ENCODE results near the gene NT5M.

DNA sequence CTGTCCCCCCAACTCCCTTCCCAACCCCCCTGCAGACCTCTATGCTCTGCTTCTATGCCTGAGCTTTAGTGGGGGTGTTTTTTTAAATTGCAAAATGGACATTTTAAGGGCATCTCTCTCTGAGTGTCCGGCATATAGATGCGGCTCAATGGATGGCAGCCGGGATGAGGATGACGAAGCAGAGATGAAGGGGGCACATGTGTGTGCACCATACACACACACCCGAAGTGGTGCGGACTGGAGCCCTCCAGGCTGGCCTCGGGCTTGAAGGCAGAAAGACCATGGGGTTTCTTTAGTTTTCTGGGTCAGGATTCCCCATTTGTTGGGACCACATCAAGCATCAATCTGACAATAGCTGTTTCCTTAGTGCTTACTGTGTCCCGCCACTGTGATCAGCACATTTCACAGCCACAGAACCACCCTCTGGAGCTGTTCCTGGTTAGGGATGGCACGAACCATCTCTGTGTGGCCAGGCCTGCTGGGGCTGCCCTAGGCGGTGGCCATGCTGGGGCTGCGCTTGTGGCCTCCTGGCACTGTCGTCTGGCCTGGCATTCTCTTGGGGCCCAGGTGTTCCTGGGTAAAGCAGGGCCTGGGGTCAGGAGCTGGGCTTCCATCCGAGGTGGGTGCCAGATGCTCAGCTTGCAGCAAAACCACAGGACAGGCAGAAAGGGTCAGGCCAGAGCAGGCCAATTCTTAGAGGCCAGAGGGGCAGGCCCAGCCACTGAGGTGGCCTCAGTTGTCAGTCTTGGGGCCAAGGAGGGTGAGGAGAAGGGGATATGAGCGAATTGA, 49.9 kb downstream of the NT5M start:
- TF ChIP-seq, protein P1, sequence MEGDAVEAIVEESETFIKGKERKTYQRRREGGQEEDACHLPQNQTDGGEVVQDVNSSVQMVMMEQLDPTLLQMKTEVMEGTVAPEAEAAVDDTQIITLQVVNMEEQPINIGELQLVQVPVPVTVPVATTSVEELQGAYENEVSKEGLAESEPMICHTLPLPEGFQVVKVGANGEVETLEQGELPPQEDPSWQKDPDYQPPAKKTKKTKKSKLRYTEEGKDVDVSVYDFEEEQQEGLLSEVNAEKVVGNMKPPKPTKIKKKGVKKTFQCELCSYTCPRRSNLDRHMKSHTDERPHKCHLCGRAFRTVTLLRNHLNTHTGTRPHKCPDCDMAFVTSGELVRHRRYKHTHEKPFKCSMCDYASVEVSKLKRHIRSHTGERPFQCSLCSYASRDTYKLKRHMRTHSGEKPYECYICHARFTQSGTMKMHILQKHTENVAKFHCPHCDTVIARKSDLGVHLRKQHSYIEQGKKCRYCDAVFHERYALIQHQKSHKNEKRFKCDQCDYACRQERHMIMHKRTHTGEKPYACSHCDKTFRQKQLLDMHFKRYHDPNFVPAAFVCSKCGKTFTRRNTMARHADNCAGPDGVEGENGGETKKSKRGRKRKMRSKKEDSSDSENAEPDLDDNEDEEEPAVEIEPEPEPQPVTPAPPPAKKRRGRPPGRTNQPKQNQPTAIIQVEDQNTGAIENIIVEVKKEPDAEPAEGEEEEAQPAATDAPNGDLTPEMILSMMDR (IDR thresholded peaks at IDR 0.05 in 2 of 3, conservative IDR thresholded peaks at IDR 0.05 in 1 of 3; ENCODE audit: borderline replicate concordance in 1 of 3, insufficient read depth in 1 of 3, low read depth in 2 of 3, low read length in 2 of 3) = no peak
- TF ChIP-seq RAD21 (IDR thresholded peaks at IDR 0.05; ENCODE audit: low read depth) = no peak
- no peak for TF ChIP-seq ELF1 (IDR thresholded peaks at IDR 0.05; ENCODE audit: borderline replicate concordance, low read depth)
- no peak for TF ChIP-seq POLR2A (IDR thresholded peaks at IDR 0.05; ENCODE audit: borderline replicate concordance, extremely low read depth, insufficient read depth, insufficient read length)
- no peak for TF ChIP-seq SIN3A (IDR thresholded peaks at IDR 0.05; ENCODE audit: low read depth)
- TF ChIP-seq, protein P2, sequence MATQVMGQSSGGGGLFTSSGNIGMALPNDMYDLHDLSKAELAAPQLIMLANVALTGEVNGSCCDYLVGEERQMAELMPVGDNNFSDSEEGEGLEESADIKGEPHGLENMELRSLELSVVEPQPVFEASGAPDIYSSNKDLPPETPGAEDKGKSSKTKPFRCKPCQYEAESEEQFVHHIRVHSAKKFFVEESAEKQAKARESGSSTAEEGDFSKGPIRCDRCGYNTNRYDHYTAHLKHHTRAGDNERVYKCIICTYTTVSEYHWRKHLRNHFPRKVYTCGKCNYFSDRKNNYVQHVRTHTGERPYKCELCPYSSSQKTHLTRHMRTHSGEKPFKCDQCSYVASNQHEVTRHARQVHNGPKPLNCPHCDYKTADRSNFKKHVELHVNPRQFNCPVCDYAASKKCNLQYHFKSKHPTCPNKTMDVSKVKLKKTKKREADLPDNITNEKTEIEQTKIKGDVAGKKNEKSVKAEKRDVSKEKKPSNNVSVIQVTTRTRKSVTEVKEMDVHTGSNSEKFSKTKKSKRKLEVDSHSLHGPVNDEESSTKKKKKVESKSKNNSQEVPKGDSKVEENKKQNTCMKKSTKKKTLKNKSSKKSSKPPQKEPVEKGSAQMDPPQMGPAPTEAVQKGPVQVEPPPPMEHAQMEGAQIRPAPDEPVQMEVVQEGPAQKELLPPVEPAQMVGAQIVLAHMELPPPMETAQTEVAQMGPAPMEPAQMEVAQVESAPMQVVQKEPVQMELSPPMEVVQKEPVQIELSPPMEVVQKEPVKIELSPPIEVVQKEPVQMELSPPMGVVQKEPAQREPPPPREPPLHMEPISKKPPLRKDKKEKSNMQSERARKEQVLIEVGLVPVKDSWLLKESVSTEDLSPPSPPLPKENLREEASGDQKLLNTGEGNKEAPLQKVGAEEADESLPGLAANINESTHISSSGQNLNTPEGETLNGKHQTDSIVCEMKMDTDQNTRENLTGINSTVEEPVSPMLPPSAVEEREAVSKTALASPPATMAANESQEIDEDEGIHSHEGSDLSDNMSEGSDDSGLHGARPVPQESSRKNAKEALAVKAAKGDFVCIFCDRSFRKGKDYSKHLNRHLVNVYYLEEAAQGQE (IDR thresholded peaks at IDR 0.05; ENCODE audit: low read depth) = no peak
- no peak for TF ChIP-seq YY1 (IDR thresholded peaks at IDR 0.05; ENCODE audit: extremely low read depth, insufficient replicate concordance, low read depth, low read length)
- TF ChIP-seq EZH2 (IDR thresholded peaks at IDR 0.05) = no peak
- no peak for TF ChIP-seq EGR1 (IDR thresholded peaks at IDR 0.05; ENCODE audit: low read depth)
- no peak for TF ChIP-seq FOSL1 (IDR thresholded peaks at IDR 0.05; ENCODE audit: low read depth)
- TF ChIP-seq POLR2AphosphoS5 (IDR thresholded peaks at IDR 0.05; ENCODE audit: low read depth, low read length) = no peak
- TF ChIP-seq, protein P3, sequence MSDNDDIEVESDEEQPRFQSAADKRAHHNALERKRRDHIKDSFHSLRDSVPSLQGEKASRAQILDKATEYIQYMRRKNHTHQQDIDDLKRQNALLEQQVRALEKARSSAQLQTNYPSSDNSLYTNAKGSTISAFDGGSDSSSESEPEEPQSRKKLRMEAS (IDR thresholded peaks at IDR 0.05) = no peak
